ENCODE data around the gene TCEA2. TPM values are rescaled to one million over a fixed set of nuclear protein-coding genes. Genes with fewer than 3 reads are reported as not detected.
"Not testable (repeated sequence)": the region's sequence is repeated elsewhere in the genome, so short reads cannot be mapped to it uniquely, and the experiment has no call there.

TCEA2 gene
- polyA plus RNA-seq, 1 donor: 32.6 TPM

DNA sequence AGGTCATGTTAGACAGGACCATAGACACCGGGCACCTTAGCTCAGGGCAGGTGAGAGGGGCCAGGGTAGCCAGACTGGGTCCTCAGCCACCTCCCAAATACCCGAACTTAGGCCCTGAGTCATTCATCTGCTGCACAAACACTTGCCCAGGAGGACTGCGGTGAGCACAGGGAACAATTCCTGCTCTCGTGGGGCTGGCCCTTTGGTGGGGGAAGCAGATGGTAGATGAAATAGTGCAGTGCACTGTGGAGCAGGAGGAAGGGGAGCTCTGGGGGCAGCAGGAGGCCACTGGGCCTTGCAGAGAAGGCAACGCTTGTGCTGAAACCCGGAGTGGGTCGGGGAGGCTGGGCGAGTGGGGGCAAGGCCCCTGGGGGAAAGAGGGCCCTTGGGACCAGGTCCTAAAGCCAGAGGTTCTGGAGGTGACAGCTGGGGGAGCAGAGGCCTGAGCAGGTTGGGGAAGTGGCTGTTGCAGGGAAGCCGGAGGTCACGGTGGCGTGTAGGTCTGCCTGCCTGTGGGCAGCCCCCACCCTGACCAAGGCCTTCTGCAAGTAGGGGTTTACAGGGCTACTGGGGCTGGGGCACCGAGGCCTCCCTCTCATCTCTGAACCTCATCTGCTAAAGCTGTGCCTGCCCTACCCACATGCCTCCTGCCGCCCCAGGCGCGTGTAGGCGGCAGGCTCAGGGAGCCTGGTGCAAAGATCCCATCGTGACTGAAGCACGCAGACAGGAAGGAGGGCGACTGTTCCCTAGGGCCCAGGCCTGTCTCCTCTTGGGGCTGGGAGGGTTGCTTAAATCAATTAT lies 49.0 kb downstream of the TCEA2 start:
- no peak for DNase-seq
- Histone ChIP-seq H3K27ac (ENCODE audit: low read length) (no peak overlapping the region), H3K36me3 (ENCODE audit: control insufficient read depth, insufficient read depth, low read length) (no peaks in the 10 kb centered on the region), H3K9me3 (ENCODE audit: control insufficient read depth, low read depth, low read length) (no peaks in the 10 kb centered on the region), H3K27me3 (ENCODE audit: control insufficient read depth, insufficient read depth, low read length) (peaks cover 8% of the 10 kb centered on the region), H3K4me1 (ENCODE audit: control insufficient read depth, insufficient read depth, low read length) (no peaks in the 10 kb centered on the region), H3K4me3 (ENCODE audit: low read length) (no peak overlapping the region)
- WGBS (ENCODE audit: insufficient coverage, low lambda C conversion rate): no CpG with 5 or more reads among the region's 19 CpGs

DNA sequence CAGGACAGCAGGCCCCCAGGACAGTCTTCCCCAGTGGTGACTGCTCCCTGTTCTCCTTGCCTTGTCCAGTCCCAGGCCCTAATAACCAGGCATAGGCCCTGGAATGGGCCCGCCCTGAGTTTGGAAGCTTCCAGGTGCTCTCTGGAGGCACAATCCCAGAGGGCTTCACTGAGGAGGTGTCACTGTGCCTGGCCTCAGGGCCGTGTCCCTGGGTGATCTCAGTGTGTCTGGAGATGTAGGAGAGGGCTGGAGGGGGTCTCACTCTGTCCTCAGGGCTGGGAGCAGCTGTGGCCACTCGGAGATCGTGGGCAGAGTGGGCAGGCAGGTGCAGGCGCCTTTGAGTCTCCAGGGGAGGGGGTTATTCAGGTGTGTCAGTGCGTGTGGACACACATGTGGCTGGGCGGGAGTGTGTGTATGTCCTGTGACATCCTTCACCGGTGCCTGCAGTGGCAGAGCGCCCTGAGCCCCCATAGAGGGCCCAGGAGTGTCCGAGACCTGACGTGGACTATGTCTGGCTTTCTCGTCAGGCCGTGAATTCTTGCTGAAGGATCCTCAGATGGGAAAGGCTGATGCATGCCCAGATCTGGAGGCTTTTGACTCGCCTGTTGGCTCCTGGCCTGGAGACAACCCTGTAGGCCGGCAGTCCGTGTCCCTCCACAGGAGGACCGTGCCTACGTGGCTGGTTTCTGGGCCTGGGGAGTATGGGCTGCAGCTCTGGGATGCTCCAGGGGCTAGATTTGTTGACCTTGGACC lies 49.9 kb downstream of the TCEA2 start:
- WGBS (ENCODE audit: insufficient coverage, low lambda C conversion rate): no CpG with 5 or more reads among the region's 18 CpGs
- DNase-seq: no peak

DNA sequence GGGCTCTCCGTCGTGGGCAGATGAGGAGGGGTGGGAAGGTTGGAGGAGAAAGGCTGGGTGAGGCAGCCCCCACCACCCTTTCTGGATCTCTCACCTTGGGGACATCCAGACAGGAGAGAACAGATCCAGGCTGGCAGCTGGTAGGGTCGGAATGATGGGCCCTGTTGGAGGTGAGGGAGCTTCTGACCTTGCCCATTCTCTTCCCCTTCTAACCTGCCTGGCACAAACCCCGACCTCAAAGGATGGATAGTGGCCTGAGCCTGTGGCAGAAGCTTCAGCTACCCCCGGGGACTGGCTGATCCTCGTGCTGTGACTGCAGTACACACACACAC lies 50.4 kb downstream of the TCEA2 start:
- H3K9me3 ChIP-seq (ENCODE audit: control insufficient read depth, low read depth, low read length): no peaks in the 10 kb centered on the region
- H3K4me3 ChIP-seq (ENCODE audit: low read length): no peak overlapping the region
- DNase-seq: no peak
- H3K27me3 ChIP-seq (ENCODE audit: control insufficient read depth, insufficient read depth, low read length): no peaks in the 10 kb centered on the region
- H3K36me3 ChIP-seq (ENCODE audit: control insufficient read depth, insufficient read depth, low read length): no peaks in the 10 kb centered on the region
- H3K4me1 ChIP-seq (ENCODE audit: control insufficient read depth, insufficient read depth, low read length): no peaks in the 10 kb centered on the region
- H3K27ac ChIP-seq (ENCODE audit: low read length): no peak overlapping the region
- WGBS (ENCODE audit: insufficient coverage, low lambda C conversion rate): no CpG with 5 or more reads among the region's 6 CpGs

More for the DNA sequence above, 49.9 kb downstream of the TCEA2 start:
- Histone ChIP-seq H3K9me3 (ENCODE audit: control insufficient read depth, low read depth, low read length) (no peaks in the 10 kb centered on the region), H3K4me3 (ENCODE audit: low read length) (no peak overlapping the region), H3K4me1 (ENCODE audit: control insufficient read depth, insufficient read depth, low read length) (no peaks in the 10 kb centered on the region), H3K27me3 (ENCODE audit: control insufficient read depth, insufficient read depth, low read length) (peaks cover 4% of the 10 kb centered on the region), H3K36me3 (ENCODE audit: control insufficient read depth, insufficient read depth, low read length) (no peaks in the 10 kb centered on the region), H3K27ac (ENCODE audit: low read length) (no peak overlapping the region)

DNA sequence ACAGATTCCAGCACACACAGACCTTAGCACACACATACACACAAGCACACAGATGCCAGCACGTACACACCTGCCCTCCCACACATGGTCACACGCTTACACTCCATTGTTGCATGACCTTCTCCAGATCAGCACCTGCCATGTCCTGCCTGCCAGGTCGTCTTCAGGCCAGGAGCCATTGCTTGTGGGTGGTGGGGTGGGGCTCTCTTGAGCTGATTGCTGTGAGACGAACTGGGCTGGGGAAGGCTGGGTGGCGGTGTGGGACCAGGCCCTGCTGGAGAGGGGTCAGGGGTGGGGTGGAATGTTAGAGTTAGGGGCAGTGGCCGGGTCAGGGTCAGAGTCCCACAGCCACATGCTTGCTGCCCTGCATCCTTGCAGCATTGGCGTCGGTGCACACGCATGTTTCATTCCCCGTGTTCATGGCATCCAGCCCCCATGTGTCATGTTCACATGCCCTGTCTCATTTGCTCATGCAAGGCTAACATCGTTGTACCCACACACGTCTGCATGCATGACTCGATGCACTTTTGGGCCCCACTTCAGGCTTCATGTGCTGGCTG lies 50.9 kb downstream of the TCEA2 start:
- no peaks in the 10 kb centered on the region for H3K36me3 ChIP-seq (ENCODE audit: control insufficient read depth, insufficient read depth, low read length)
- no CpG with 5 or more reads among the region's 13 CpGs for WGBS (ENCODE audit: insufficient coverage, low lambda C conversion rate)
- H3K27me3 ChIP-seq (ENCODE audit: control insufficient read depth, insufficient read depth, low read length): no peaks in the 10 kb centered on the region
- no peaks in the 10 kb centered on the region for H3K9me3 ChIP-seq (ENCODE audit: control insufficient read depth, low read depth, low read length)
- H3K4me3 ChIP-seq (ENCODE audit: low read length): no peak overlapping the region
- H3K27ac ChIP-seq (ENCODE audit: low read length): no peak overlapping the region
- no peak for DNase-seq
- no peaks in the 10 kb centered on the region for H3K4me1 ChIP-seq (ENCODE audit: control insufficient read depth, insufficient read depth, low read length)

DNA sequence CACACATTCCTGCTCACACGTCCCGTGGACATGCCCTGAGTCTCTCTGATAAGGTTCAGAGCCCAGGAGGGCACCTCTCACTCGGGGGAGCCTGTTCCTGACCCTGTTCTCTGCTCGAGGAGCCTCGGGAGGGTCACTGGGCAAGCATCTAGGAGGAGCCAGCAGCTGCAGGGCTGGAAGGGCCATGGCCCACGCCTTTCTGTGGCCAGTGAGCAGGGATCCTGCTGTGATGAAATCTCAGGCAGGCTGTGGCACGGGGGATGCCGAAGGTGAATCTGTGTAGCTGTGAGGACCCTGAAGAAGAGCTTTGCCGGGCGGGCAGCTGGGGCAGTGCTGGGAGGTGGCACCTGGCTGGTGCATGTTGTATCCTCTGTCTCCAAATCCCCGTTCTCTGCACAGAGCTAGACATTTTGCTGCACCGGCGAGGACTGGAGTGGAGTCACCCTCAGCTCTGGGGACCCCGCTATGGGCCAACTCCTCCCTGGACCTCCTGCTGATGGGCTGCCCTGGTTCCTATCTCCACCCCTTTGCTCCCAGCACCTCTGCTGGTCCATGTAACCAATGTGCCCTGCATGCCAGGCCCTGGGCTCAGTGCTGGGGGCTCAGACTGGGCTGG lies 51.5 kb downstream of the TCEA2 start:
- DNase-seq: no peak
- Histone ChIP-seq H3K9me3 (ENCODE audit: control insufficient read depth, low read depth, low read length) (no peaks in the 10 kb centered on the region), H3K4me1 (ENCODE audit: control insufficient read depth, insufficient read depth, low read length) (no peaks in the 10 kb centered on the region), H3K27ac (ENCODE audit: low read length) (no peak overlapping the region), H3K36me3 (ENCODE audit: control insufficient read depth, insufficient read depth, low read length) (no peaks in the 10 kb centered on the region), H3K4me3 (ENCODE audit: low read length) (no peak overlapping the region), H3K27me3 (ENCODE audit: control insufficient read depth, insufficient read depth, low read length) (no peaks in the 10 kb centered on the region)
- WGBS (ENCODE audit: insufficient coverage, low lambda C conversion rate): no CpG with 5 or more reads among the region's 14 CpGs

DNA sequence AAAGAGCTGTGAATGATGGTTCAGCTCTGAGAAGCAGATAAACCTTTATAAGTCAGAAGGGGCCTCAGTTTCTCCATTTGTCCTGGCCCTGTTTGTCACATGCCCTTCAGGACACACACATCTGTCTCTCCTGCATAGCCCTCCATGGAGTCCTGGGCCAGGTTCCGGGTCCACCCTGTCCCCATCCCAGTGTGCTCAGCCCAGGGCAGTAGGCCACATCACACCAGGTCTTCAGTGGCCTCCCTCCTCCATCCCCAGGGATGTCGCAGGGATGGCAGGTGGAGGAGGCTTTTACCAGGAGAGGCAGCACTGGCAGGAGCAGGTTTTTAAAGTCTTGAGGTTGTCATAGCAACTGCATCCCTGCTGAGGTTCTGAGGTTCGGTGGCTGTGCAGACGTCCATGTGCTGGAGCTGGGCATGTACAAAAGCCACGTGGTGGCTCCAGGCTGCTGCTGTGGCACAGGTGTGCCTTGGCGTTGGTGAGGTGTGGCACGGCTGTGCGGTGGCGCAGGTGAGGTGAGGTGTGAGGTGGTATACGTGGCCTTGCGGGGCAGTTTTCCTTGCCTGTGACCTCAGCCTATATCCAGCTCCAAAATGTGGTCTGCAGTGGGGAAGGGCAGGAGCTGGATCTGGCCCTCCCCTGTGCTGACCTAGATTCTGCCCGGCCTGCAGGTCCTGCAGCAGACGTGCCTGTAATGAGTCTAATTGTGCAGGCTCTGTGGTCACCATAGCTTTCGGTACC lies 52.3 kb downstream of the TCEA2 start:
- no peak for DNase-seq
- no peaks in the 10 kb centered on the region for H3K27me3 ChIP-seq (ENCODE audit: control insufficient read depth, insufficient read depth, low read length)
- no CpG with 5 or more reads among the region's 14 CpGs for WGBS (ENCODE audit: insufficient coverage, low lambda C conversion rate)
- no peaks in the 10 kb centered on the region for H3K36me3 ChIP-seq (ENCODE audit: control insufficient read depth, insufficient read depth, low read length)
- no peak overlapping the region for H3K27ac ChIP-seq (ENCODE audit: low read length)
- no peaks in the 10 kb centered on the region for H3K4me1 ChIP-seq (ENCODE audit: control insufficient read depth, insufficient read depth, low read length)
- no peaks in the 10 kb centered on the region for H3K9me3 ChIP-seq (ENCODE audit: control insufficient read depth, low read depth, low read length)
- no peak overlapping the region for H3K4me3 ChIP-seq (ENCODE audit: low read length)

DNA sequence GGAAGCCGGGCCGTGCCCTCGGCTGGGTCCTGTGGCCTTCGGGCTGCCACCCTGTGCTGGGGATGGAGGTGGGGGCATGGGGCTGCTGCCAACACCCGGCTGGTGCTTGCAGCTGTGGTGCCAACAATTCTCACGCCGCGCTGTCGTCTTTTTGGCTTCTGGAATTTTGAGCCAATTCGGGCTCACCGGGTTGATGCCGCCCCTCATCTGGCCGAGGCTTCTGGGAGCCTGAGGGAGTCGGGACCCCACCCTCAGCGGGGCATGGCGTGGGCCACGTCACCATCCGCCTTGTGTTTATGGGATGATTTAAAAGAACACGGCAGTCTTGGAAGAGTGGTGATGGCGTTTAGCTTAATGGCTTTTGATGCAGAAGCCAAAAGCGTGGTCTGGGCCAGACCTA lies 53.0 kb downstream of the TCEA2 start:
- Histone ChIP-seq H3K4me1 (ENCODE audit: control insufficient read depth, insufficient read depth, low read length) (no peaks in the 10 kb centered on the region), H3K4me3 (ENCODE audit: low read length) (no peak overlapping the region), H3K27ac (ENCODE audit: low read length) (no peak overlapping the region), H3K27me3 (ENCODE audit: control insufficient read depth, insufficient read depth, low read length) (peaks cover 3% of the 10 kb centered on the region), H3K9me3 (ENCODE audit: control insufficient read depth, low read depth, low read length) (no peaks in the 10 kb centered on the region), H3K36me3 (ENCODE audit: control insufficient read depth, insufficient read depth, low read length) (no peaks in the 10 kb centered on the region)
- WGBS (ENCODE audit: insufficient coverage, low lambda C conversion rate): no CpG with 5 or more reads among the region's 21 CpGs
- DNase-seq: no peak

DNA sequence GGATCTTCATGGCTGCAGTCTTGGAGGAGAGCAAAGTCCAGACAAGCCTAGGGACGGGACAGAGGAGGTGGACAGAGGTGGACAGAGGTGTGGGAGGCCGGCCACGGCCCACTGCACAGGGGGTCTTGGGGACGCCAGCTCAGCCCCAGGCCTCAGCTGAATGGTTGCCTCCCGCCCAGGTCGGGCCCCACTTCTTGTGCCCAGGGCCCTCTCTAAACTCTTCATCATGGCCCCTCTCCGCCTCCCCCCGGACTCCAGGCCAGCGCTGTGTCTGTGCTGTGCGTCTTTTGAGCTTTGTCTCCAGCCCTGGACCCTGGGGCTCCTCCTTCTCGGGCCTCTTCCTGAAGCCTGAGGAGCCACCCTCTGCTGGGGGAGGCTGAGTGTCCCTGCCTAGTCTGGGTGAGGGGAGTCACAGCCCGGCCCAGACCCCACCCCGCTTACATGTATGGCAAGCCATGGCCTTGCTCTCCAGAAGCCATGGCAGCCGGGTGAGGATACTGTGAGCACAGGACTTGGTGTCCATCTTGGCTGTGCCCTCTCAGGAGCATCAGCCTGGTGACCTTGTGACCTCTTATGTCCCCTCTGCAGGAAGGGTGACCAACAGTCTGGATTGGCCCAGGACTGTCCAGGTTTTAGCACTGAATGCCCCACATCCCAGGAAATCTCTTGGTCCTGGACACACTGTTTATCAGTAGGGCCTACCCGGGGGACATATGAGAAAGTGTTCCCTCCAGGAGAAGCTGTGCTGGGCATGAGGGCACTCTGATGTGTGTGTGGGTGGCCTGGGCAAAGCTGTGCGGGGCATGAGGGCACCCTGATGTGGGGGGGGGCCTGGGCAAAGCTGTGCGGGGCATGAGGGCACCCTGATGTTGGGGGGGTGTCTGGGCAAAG lies 53.8 kb downstream of the TCEA2 start:
- no peak for DNase-seq
- no CpG with 5 or more reads among the region's 17 CpGs for WGBS (ENCODE audit: insufficient coverage, low lambda C conversion rate)
- H3K4me3 ChIP-seq (ENCODE audit: low read length): no peak overlapping the region

DNA sequence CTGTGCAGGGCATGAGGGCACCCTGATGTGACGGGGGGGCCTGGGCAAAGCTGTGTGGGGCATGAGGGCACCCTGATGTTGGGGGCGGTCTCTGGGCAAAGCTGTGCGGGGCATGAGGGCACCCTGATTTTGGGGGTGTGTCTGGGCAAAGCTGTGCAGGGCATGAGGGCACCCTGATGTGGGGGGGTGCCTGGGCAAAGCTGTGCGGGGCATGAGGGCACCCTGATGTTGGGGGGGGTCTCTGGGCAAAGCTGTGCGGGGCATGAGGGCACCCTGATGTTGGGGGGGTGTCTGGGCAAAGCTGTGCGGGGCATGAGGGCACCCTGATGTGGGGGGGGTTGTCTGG lies 54.4 kb downstream of the TCEA2 start:
- WGBS (ENCODE audit: insufficient coverage, low lambda C conversion rate): no CpG with 5 or more reads among the region's 6 CpGs
- peaks cover 12% of the 10 kb centered on the region for H3K27me3 ChIP-seq (ENCODE audit: control insufficient read depth, insufficient read depth, low read length)
- H3K27ac ChIP-seq (ENCODE audit: low read length); DNase-seq; H3K4me3 ChIP-seq (ENCODE audit: low read length); H3K36me3 ChIP-seq (ENCODE audit: control insufficient read depth, insufficient read depth, low read length); H3K4me1 ChIP-seq (ENCODE audit: control insufficient read depth, insufficient read depth, low read length); H3K9me3 ChIP-seq (ENCODE audit: control insufficient read depth, low read depth, low read length): not testable (repeated sequence)

More for the DNA sequence above, 53.8 kb downstream of the TCEA2 start:
- no peaks in the 10 kb centered on the region for H3K9me3 ChIP-seq (ENCODE audit: control insufficient read depth, low read depth, low read length)
- H3K27me3 ChIP-seq (ENCODE audit: control insufficient read depth, insufficient read depth, low read length): peaks cover 9% of the 10 kb centered on the region
- no peaks in the 10 kb centered on the region for H3K36me3 ChIP-seq (ENCODE audit: control insufficient read depth, insufficient read depth, low read length)
- H3K4me1 ChIP-seq (ENCODE audit: control insufficient read depth, insufficient read depth, low read length): no peaks in the 10 kb centered on the region
- no peak overlapping the region for H3K27ac ChIP-seq (ENCODE audit: low read length)
